GM23338 (cell line): ENCODE results near the gene UBAC1.

Source experiments
- CREB1 ChIP-seq: fragments of 250-450 bp; sonication (Bioruptor Pico); IDR thresholded peaks from 2 replicates; pipeline ENCODE4 v1.5.0; 2020; ENCODE audit warnings: low read depth, mild to moderate bottlenecking, moderate library complexity
- CTCF ChIP-seq, 2 experiments: fragments of 200-600 bp in 1 of 2; sonication (generic) in 1 of 2; conservative IDR thresholded peaks; 2 replicates each; pipeline versions ENCODE4 v1.5.1 to v1.6.1; 2016 to 2017; ENCODE audit warnings: antibody characterized with exemption in 2 of 2, low read depth in 2 of 2, mild to moderate bottlenecking in 2 of 2, moderate library complexity in 1 of 2
- EZH2 ChIP-seq: fragments of 200-600 bp; sonication (generic); IDR thresholded peaks from one replicate; pipeline ENCODE4 v1.8.0; 2017; ENCODE audit warnings: antibody characterized with exemption, mild to moderate bottlenecking, low read depth; ENCODE audit not compliant: unreplicated experiment
- NANOG ChIP-seq: IDR thresholded peaks from 2 replicates; pipeline ENCODE4 v1.6.1; 2016; ENCODE audit warnings: antibody characterized with exemption, borderline replicate concordance
- POLR2AphosphoS5 ChIP-seq: IDR thresholded peaks from 2 replicates; pipeline ENCODE4 v1.6.1; 2016; ENCODE audit warnings: antibody characterized with exemption, low read depth
- REST ChIP-seq: IDR thresholded peaks from one replicate; pipeline ENCODE4 v1.6.1; 2018; ENCODE audit warnings: antibody characterized with exemption; ENCODE audit not compliant: unreplicated experiment
- ZNF114 ChIP-seq: fragments of 250-450 bp; sonication (Bioruptor Pico); IDR thresholded peaks from 2 replicates; pipeline ENCODE4 v1.5.0; 2020; ENCODE audit warnings: mild to moderate bottlenecking, moderate library complexity

- TF ChIP-seq REST = no peak
- no peak for TF ChIP-seq CTCF (conservative IDR thresholded peaks at IDR 0.05; ENCODE audit: low read depth in 2 of 2)
- no peak for TF ChIP-seq EZH2
- TF ChIP-seq CREB1 (CRISPR knock-in tag) = no peak
- TF ChIP-seq NANOG = no peak
- no peak for TF ChIP-seq ZNF114 (CRISPR knock-in tag)
- no peak for TF ChIP-seq POLR2AphosphoS5
These were observed 62.4 kb downstream of the UBAC1 start for GRCh38 chr9:135898634-135899407.
